Measurements from ENCODE around the gene MEN1.

DNA sequence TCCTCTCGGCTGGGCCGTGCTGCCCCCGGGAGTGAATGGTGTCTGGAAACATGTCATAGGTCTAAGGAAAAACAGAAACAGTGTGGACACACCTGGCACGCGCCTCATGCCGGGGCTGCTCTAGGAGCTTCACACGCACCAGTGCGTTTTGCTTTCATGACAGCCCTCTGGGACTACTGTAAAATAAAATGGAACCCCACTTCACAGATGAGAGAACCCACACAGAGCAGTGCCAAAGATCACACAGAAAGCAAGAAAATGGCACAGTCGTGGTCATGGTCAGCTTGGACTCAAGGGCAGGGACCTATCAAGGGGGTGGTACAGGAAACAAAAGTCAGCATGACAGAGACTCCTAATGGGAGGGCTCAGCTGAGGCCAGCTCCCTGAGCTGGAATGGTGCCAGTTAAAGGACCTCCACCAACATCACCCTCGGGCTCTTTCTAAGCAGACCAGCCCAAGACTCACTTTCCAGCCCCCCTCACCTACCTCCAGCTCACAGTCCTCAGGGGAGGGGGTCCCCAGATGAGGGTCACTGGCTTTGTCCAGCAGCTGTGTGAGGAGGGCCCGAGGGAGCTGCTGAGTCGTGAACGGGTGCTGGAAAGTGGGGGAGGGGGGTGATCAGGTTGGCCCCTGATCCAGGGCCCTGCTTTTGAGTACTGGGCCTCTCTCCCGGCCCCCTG is 10.6 kb downstream of the MEN1 start:
- TF ChIP-seq, protein P1, sequence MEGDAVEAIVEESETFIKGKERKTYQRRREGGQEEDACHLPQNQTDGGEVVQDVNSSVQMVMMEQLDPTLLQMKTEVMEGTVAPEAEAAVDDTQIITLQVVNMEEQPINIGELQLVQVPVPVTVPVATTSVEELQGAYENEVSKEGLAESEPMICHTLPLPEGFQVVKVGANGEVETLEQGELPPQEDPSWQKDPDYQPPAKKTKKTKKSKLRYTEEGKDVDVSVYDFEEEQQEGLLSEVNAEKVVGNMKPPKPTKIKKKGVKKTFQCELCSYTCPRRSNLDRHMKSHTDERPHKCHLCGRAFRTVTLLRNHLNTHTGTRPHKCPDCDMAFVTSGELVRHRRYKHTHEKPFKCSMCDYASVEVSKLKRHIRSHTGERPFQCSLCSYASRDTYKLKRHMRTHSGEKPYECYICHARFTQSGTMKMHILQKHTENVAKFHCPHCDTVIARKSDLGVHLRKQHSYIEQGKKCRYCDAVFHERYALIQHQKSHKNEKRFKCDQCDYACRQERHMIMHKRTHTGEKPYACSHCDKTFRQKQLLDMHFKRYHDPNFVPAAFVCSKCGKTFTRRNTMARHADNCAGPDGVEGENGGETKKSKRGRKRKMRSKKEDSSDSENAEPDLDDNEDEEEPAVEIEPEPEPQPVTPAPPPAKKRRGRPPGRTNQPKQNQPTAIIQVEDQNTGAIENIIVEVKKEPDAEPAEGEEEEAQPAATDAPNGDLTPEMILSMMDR (IDR thresholded peaks at IDR 0.05): no peak
- TF ChIP-seq POLR2AphosphoS5 (IDR thresholded peaks at IDR 0.05) (no peak), POLR2A (IDR thresholded peaks at IDR 0.05) (no peak)
